OCI-LY1 (cell line): ENCODE data around the gene ETV6.

Experiments used
- H2AFZ ChIP-seq: fragments of 200-600 bp; sonication (generic), shearing (Covaris generic); 2 replicates; pipeline ENCODE4 v1.6.0; 2014; ENCODE audit warnings: antibody characterized with exemption, mild to moderate bottlenecking, low read length
- H3F3A ChIP-seq: fragments of 200-600 bp; sonication (generic), shearing (Covaris generic); 2 replicates; pipeline ENCODE4 v1.6.0; 2014; ENCODE audit warnings: mild to moderate bottlenecking, antibody characterized with exemption, low read length, moderate library complexity; ENCODE audit not compliant: insufficient read depth
- H3K27ac ChIP-seq: fragments of 200-600 bp; sonication (generic); 2 replicates; pipeline ENCODE4 v1.5.1; 2014; ENCODE audit warnings: low read length, mixed run types, mild to moderate bottlenecking, low read depth; ENCODE audit not compliant: poor library complexity, severe bottlenecking
- H3K27me3 ChIP-seq: fragments of 200-600 bp; sonication (generic); 2 replicates; pipeline ENCODE4 v1.6.0; 2014; ENCODE audit warnings: antibody characterized with exemption, mild to moderate bottlenecking, low read length, moderate library complexity; ENCODE audit not compliant: insufficient read depth
- H3K36me3 ChIP-seq: fragments of 200-600 bp; sonication (generic); 2 replicates; pipeline ENCODE4 v1.6.1; 2014; ENCODE audit warnings: mild to moderate bottlenecking, antibody characterized with exemption, low read length, moderate library complexity, mixed read lengths; ENCODE audit not compliant: insufficient read depth
- H3K4me1 ChIP-seq: fragments of 200-600 bp; sonication (generic); 2 replicates; pipeline ENCODE4 v1.5.1; 2014; ENCODE audit warnings: mild to moderate bottlenecking, low read length, moderate library complexity; ENCODE audit not compliant: insufficient read depth, severe bottlenecking
- H3K4me2 ChIP-seq: fragments of 200-600 bp; sonication (generic), shearing (Covaris generic); 2 replicates; pipeline ENCODE4 v1.6.1; 2014; ENCODE audit warnings: low read length
- H3K4me3 ChIP-seq: fragments of 200-600 bp; sonication (generic); 2 replicates; pipeline ENCODE4 v1.5.1; 2014; ENCODE audit warnings: low read length, low read depth, mild to moderate bottlenecking, mixed read lengths; ENCODE audit not compliant: poor library complexity, severe bottlenecking
- H3K79me2 ChIP-seq: fragments of 200-600 bp; shearing (Covaris generic); 2 replicates; pipeline ENCODE4 v1.6.1; 2016; ENCODE audit warnings: mixed run types, low read length, mixed read lengths; ENCODE audit not compliant: insufficient read depth
- H3K9ac ChIP-seq: fragments of 200-600 bp; sonication (generic), shearing (Covaris generic); 2 replicates; pipeline ENCODE4 v1.6.1; 2014; ENCODE audit warnings: mild to moderate bottlenecking, low read length, mixed read lengths
- H3K9me2 ChIP-seq: fragments of 200-600 bp; sonication (generic), shearing (Covaris generic); 2 replicates; pipeline ENCODE4 v1.6.1; 2014; ENCODE audit warnings: low read depth, mild to moderate bottlenecking, low read length, mixed read lengths
- H3K9me3 ChIP-seq: fragments of 200-600 bp; shearing (Covaris generic); 2 replicates; pipeline ENCODE4 v1.6.1; 2014; ENCODE audit warnings: low read length, mixed read lengths
- H4K20me1 ChIP-seq: fragments of 200-600 bp; sonication (generic), shearing (Covaris generic); 2 replicates; pipeline ENCODE4 v1.6.0; 2016; ENCODE audit warnings: mild to moderate bottlenecking, low read length; ENCODE audit not compliant: insufficient read depth
- CTCF ChIP-seq: fragments of 200-600 bp; sonication (generic), shearing (Covaris generic); IDR thresholded peaks from 2 replicates; pipeline ENCODE4 v1.5.1; 2017; ENCODE audit warnings: mild to moderate bottlenecking, antibody characterized with exemption, low read length, moderate library complexity, mixed read lengths
- EZH2 ChIP-seq: fragments of 200-600 bp; sonication (generic), shearing (Covaris generic); IDR thresholded peaks from 2 replicates; pipeline ENCODE4 v1.8.0; 2017; ENCODE audit warnings: borderline replicate concordance, mixed run types, mild to moderate bottlenecking, antibody characterized with exemption, low read length, moderate library complexity, mixed read lengths

The ETV6 gene

DNA sequence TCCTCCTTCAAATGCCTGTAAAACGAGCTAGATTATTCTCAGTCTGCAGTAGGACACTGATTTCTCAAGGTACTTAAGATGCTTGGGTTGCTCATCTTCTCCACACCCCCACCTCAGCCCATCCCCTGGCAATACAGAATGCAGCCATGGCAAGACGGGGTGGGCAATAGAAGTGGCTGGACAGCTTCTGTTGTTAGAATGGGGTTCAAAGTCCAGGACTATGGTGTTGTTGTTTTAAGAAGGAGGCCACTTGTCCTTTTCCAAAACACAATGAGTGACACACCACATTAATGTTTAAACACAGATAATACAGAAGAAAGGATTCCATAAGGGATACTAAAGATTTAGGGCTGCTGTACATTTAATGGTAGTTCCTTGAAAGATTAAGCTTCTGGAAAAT is 232.4 kb downstream of the ETV6 start:
- peaks cover 13% of the 10 kb centered on the region; the same call in 1 of the 2 replicates for H3K36me3 ChIP-seq
- TF ChIP-seq CTCF, result no peak
- TF ChIP-seq EZH2, result no peak
- no peaks in the 10 kb centered on the region for H3K27me3 ChIP-seq
- H3K9me3 ChIP-seq, result no peaks in the 10 kb centered on the region
- H3K27ac ChIP-seq, result peak overlapping the region; percentile 67
- no peak overlapping the region for H3K4me3 ChIP-seq
- no peaks in the 10 kb centered on the region for H3K79me2 ChIP-seq
- H2AFZ ChIP-seq, result no peak overlapping the region
- no peak overlapping the region; the same call in 1 of the 2 replicates for H3K9ac ChIP-seq
- no peaks in the 10 kb centered on the region for H3F3A ChIP-seq
- H3K9me2 ChIP-seq, result no peaks in the 10 kb centered on the region
- H4K20me1 ChIP-seq, result no peaks in the 10 kb centered on the region
- H3K4me1 ChIP-seq, result peaks cover 68% of the 10 kb centered on the region
- no peak overlapping the region for H3K4me2 ChIP-seq

DNA sequence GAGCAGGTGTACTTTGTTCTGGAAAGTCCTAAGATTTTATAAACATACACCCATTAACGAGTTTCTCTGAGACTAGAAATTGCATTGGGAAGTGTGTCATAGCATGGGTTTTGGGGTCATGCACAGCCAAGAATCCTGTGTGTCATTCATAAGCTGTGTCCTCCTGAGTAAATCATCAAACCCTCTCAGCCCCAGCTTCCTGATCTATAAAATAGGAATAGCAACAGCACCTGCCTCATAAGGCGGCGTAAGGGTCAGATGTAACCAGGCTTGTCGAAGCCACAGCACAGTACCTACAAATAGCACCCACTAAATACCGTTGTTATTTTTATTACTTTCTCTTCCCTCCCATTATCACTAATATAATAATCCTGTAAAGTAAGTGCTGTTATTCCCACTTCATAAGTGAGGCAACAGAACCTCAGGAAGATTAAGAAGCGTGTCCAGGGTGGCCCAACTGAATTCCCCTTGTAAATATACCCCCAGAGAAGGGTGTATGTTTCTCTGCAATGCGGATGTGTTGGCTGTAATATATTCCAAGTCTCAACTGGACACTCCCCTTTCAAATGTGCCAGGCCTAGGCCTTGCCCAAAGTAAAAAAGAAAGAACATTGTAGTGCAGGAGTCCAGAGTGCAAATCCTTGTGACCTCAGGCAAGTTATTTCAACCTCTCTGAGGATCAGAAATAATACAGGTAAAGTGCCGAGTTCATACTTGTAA is 233.0 kb downstream of the ETV6 start:
- no peak overlapping the region for H2AFZ ChIP-seq
- H3K9me2 ChIP-seq, result no peaks in the 10 kb centered on the region
- no peaks in the 10 kb centered on the region for H3K79me2 ChIP-seq
- H3K27ac ChIP-seq, result peak overlapping the region; percentile 67
- H3K27me3 ChIP-seq, result no peaks in the 10 kb centered on the region
- H3K9ac ChIP-seq, result no peak overlapping the region; the same call in 1 of the 2 replicates
- peaks cover 62% of the 10 kb centered on the region for H3K4me1 ChIP-seq
- H3K4me2 ChIP-seq, result no peak overlapping the region; the same call in 1 of the 2 replicates
- H3K4me3 ChIP-seq, result no peak overlapping the region
- H4K20me1 ChIP-seq, result no peaks in the 10 kb centered on the region
- no peaks in the 10 kb centered on the region for H3F3A ChIP-seq
- peaks cover 13% of the 10 kb centered on the region; the same call in 1 of the 2 replicates for H3K36me3 ChIP-seq
- no peaks in the 10 kb centered on the region for H3K9me3 ChIP-seq
- TF ChIP-seq EZH2 (no peak), CTCF (no peak)

DNA sequence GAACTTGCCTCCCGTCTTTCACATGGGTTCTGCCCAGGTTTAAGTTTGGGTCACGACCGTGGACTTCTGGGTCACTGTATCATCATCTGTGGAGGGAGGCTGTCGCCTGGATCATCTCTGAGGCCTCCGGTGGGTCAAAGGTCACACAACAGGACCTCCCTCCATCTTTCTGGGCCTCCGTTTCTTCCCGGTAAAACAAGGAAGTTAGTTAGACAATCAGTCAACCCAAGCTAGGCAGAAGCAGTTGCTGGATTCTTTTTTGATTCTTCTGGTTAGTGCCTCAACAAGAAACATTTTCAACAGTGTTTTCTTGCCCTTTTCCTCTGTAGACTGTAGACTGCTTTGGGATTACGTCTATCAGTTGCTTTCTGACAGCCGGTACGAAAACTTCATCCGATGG is 234.6 kb downstream of the ETV6 start:
- peaks cover 13% of the 10 kb centered on the region; the same call in 1 of the 2 replicates for H3K36me3 ChIP-seq

More for the DNA sequence above, 234.6 kb downstream of the ETV6 start:
- H3K9ac ChIP-seq, result no peak overlapping the region
- H2AFZ ChIP-seq, result no peak overlapping the region
- H3K4me1 ChIP-seq, result peaks cover 46% of the 10 kb centered on the region
- H3K4me2 ChIP-seq, result no peak overlapping the region
- no peaks in the 10 kb centered on the region for H3K9me3 ChIP-seq
- H3F3A ChIP-seq, result no peaks in the 10 kb centered on the region
- H3K27ac ChIP-seq, result peak overlapping the region; percentile 62
- H4K20me1 ChIP-seq, result no peaks in the 10 kb centered on the region
- TF ChIP-seq EZH2 (no peak), CTCF (no peak)
- H3K27me3 ChIP-seq, result no peaks in the 10 kb centered on the region
- no peaks in the 10 kb centered on the region for H3K9me2 ChIP-seq
- H3K4me3 ChIP-seq, result no peak overlapping the region
- H3K79me2 ChIP-seq, result no peaks in the 10 kb centered on the region
